Activated CD8-positive, alpha-beta memory T cell treated with anti-CD3 and anti-CD28 coated beads, Interleukin-2, amount 50 U/mL, for 1 hour (primary cell): ENCODE data around the gene CRY1.
"Not testable (repeated sequence)": the region's sequence is repeated elsewhere in the genome, so short reads cannot be mapped to it uniquely, and the experiment has no call there.

ENCODE experiments used
- DNase-seq: peaks from one replicate; pipeline ENCODE4 v3.0.0-alpha.2; 2020; ENCODE audit errors: extremely low read depth

The CRY1 gene

DNA sequence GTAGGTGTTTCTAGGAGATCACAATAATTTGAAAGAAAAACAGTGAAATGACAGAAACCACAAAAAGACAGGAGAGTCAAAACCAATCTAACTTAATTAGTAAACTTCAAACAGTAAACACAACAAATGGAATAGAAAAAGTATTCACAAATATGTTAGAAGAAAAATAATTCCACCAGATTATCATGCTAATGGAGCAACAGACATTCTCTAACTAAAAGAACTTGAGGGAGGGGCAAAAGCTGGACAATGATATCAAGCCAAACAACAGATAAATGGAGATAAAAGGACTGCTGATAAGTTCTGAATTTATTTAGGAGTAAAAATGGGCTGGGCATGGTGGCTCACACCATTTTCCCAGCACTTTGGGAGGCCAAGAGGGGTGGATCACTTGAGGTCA lies 28.7 kb downstream of the CRY1 start:
- DNase-seq, result no peak

DNA sequence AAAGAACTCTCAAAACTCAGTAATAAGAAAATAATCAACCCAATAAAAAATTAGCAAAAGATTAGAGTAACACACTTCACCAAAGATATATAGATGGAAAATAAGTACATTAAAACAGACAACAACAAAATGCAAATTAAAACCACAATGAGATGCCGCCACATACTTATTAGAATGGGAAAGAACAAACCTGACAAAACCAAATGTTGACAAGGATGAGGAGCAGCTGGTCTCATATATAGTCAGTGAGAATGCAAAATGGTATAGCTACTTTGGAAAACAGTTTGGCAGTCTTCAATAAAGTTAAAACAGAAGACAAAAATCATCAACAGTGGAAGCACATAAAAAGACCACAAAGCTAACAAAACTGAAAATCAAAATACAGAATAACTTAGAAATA lies 29.1 kb downstream of the CRY1 start:
- no peak for DNase-seq

DNA sequence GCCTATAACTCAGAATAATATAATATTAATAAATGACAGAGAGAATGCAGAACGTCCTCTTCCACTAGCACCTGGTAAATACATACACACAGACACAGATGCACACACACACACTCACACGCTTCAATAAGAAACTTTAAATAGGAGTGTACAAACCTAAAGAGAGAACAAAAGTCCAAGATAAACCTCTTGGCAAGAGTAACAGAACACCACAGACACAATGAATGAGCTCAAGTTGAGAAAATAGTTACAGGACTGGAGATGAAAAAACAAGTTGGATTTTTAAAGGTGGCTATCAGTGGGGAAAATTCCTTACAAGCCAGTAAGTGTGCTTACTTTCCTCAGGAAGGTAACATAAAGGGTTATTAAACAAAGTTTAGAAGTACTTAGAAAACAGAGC lies 35.2 kb downstream of the CRY1 start:
- DNase-seq, result no peak

DNA sequence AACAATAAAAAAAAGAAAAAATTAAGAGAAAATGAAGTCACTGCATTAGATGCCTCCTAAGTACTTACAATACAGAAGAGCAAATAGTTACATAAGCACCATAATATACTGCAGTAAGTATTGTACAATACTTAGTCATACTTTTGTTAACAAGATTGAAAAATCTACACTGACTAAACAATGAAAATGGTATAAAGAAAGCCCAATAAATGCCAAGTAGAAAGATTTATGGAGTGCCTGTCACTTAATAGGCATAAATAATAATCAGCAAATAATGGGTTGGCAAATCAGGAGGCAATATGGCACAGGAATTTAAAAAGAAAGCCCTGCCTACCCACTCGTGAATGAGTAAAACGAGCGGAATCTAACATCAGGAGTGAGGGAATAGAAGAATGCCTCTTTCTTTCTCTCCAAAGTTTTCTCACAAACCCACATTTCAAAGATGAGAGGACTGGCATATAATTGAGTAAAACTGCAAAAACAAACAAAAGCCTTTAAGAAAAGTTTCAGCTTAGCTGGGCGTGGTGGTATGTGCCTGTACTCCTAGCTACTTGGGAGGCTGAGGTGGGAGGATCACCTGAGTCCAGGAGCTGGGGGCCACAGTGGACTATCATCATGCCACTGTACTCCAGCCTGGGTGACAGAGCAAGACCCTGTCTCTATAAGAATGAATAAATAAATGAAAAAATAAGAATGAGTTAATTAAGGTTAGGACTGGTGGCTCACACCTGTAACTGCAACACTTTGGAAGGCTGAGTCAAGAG lies 36.1 kb downstream of the CRY1 start:
- no peak for DNase-seq

DNA sequence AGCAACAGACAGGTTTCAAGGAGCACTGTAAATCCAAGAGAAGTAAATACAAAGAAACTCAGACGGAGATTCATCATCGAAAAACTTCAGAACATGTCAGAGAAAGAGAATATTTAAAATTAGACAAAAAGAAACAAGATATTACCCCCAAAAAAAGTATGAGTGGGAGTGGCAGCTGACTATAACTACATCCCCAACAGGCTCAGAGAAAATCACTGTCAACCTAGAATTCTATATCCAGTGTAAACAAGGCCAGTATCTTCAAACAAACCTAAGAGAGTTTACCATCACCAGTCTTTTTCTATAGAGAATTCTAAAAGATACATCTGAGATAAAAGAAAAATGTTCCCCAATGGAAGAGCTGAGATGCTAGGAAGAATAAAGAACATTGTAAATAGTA lies 39.6 kb downstream of the CRY1 start:
- DNase-seq, result no peak

DNA sequence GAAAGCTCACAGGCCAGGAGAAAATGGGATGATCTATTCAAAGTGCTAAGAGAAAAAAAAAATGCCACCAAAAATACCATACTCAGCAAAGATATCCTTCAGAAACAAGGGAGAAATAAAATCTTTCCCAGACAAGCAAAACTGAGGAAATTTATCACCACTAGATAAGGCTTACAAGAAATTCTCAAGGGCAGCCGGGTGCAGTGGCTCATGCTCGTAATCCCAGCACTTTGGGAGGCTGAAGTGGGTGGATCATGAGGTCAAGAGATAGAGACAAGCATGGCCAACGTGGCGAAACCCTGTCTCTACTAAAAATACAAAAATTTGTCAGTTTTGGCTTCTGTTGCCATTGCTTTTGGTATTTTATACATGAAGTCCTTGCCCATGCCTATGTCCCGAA lies 48.2 kb downstream of the CRY1 start:
- DNase-seq, result no peak

DNA sequence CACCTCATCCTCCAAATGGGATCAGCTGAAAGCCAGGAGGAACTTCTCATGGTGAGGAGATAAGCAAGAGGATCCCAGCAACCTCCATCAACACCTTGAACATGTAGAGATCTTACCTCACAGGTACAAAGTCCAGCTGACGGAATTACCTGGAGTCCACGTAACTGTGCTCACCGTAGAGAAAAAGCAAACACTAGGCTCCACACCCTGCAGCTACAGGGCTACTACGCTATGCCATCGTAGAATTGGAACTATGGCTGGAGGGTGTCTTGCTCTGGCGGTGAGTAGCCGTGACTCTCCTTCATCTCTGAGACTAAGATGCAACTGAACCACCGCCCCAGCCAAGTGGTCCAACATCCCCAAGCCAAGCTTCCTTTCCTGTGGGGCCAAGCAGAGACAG lies 50.5 kb downstream of the CRY1 start:
- DNase-seq, result no peak

DNA sequence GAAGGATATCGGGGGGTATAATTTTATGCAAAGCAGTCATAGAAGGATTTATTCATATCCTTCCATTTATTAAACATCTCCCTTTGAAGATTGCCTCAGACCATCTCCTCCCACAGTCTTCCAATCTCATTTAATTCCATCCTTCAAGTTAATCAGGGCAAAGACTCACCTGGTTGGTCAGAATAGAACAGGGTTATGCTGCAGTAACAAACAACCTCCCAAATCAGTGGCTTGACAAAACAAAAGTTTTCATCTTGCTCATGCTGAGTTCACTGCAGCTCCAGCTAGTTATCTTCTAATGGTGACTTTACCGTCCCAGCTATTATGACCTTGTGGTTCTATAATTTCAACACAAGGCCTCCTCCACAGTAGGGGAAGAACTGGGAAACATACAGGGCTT lies 57.6 kb downstream of the CRY1 start:
- no peak for DNase-seq

DNA sequence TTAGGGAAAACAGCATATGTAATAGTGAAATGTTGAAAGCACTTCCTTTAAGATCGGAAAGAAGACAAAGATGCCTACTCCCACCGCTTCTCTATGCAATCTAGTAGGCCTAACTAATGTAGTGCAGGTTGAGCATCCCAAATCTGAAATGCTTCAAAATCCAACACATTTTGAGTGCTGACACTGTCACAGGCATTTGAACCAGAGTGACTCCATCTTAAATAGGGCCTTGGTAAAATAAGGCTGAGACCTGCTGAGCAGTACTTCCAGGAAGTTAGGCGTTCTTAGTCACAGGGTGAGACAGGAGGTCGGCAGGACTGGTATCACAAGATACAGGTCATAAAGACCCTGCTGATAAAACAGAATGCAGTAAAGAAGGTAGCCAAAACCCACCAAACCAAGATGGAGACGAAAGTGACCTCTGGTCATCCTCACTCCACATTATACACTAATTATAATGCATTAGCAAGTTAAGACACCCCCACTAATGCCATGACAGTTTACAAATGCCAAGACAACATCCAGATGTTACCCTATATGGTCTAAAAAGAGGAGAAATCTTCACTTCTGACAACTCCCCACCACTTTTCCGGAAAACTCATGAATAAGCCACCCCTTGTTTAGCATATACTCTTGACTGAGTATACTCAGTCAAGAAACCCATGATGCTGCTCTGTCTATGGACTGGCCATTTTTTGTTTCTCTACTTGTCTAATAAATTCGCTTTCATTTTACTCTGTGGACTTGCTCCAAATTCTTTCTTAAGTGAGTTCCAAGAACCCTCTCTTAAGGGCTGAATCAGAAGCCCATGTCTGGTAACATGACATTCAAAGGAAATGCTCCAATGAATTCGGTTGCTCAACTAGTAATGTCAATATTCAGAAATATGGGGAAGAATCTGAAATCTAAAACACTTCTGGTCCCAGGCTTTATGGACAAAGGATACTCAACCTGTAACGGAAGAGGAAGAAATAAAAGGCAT lies 59.3 kb downstream of the CRY1 start:
- no peak for DNase-seq

DNA sequence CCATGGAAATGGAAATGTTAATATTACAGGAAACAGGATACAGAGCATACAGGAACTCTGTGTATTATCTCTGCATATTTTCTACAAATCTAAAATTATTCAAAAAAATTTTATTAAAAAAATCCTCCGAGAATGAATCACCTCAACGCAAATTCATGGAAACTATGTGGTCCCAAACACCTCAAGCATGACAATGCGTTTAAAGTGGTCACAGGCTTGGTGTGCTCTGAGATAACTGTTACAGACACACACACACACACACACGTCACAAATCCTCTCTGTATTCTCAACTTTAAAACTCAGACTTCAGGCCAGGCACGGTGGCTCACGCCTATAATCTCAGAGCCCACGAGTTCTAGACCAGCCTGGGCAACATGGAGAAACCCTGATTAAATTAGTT lies 61.1 kb downstream of the CRY1 start:
- DNase-seq, result no peak

DNA sequence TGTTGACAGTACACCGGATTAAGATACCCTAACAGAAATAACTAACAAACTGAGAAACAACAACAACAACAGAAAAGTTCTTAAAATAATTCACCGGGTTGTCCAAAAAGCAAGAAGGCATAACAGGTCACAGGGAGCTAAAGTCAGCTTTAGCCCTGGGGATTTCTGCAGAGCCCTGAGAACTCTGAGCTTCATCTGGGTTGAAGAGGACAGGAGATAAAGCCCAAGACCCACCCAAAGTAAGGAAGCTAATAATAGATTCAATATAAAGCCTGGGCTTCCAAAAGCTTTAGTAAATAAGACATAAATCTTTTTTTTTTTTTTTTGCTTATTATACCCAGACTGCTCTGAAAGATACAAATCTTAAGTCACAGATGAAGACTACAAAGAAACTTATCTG lies 62.3 kb downstream of the CRY1 start:
- no peak for DNase-seq

DNA sequence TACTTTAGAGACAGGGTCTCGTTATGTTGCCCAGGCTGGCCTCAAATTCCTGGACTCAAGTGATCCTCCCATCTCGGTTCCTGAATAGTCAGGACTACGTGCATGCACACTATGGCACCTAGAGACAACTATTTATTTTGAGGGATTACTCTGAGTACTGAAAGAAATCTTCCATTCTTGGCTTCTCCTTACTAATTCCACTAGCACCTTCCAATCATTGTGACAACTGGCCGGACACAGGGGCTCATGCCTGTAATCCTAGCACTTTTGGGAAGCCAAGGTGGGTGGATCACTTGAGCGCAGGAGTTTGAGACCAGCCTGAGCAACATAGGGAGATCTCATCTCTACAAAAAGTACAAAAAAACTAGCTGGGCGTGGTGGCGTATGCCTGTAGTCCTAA lies 64.3 kb downstream of the CRY1 start:
- DNase-seq, result no peak

DNA sequence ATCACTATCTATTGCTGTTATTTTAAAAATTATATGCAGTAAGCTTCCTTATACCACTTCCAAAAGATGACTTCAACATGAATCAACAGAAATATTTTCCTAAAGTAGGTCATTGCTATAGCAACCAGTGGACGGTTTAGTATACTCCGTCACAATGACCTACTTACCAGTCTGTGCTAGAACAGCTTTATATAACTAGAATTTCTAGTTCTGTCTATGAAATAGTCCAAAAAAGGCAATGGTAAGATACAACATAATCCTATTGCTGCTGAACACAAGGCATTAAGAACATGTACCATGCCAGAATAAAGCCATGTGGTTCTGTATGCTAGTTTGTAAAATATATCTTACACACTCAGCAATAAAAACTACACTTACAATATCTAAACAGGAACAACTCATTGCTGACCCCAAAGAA lies 65.7 kb downstream of the CRY1 start:
- no peak for DNase-seq

DNA sequence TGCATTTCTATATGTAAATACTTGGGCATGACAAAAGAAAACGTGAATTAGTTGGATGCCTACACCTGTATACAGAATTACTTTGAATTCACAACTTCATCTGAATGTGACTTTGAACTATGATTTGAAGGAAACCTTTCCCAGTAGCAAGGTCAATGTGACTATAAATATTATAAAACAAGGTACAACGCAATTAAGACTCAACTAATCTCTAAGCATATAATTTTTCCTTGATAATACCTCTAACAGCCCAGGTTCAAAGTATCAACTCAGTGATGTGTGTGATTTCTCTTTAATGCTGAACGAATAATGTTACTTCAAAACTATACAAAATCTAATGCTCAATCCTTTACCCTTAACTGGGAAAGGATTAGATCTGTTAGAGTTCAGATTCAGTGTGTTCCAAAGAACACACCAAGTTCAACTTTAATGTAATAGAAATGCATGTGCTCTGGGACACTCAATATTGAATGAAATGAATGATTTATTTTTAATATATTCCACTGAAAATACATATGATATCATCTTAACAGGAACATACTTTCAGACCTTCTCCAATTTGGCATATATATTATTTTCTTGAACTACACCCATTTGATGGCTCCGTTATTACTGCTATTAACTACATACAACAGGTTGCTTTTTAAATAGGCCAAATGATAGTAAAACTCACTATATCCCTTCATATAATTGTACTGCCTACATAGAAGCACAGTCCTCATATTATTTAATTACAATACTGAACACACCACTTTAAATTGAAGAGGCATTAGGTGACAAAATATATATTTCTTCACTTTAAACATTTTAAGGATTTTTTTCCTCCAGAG lies 66.3 kb downstream of the CRY1 start:
- DNase-seq, result no peak

DNA sequence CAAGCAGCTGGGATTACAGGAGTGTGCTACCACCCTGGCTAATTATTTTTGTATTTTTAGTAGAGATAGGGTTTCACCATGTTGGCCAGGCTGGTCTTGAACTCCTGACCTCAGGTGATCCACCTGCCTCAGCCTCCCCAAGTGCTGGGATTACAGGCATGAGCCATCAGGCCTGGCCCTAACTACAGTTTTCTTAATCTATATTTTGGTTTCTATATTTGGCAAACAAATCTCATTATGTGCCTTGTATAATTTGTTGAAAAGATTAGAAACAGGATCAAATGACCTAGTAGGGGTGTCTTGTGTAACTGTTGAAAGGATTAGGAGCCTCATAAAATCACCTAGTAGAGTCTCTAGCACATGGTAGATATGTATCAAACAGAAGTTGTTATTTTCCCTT lies 67.0 kb downstream of the CRY1 start:
- not testable (repeated sequence) for DNase-seq

DNA sequence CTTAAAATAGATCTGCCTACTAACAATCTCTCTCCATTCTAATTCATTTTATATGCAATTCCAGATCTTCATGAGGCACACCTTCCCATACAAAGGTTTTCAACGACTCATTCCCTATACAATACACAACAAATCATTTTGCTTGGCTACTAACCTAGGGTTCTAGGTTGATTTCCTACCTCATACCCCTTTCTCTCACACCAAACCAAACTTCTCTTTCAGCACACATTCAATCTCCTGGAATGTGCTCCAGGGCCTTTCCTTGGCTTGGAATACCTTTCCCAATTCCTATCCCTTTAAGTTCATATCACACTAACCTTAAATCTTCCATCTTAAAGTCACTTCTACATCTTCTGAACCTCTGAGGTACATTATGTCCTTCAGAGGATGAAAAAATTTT lies 67.7 kb downstream of the CRY1 start:
- no peak for DNase-seq

DNA sequence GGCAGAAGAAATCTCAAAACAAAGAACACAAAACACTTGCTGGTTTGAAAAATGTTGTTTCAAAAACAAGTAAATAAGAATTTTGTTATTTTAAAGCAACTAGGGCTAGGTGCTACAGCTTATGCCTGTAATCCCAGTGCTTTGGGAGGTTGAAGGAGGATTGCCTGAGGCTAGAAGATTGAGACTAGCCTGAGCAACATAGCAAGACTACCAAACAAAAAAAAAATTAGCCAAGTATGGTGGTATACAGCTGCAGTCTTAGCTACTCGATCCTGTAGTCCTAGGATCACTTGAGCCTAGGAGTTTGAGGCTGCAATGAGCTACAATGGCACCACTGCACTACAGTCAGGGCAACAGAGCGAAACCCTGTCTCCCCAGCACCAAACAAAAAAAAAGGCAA lies 73.8 kb downstream of the CRY1 start:
- DNase-seq, result no peak

DNA sequence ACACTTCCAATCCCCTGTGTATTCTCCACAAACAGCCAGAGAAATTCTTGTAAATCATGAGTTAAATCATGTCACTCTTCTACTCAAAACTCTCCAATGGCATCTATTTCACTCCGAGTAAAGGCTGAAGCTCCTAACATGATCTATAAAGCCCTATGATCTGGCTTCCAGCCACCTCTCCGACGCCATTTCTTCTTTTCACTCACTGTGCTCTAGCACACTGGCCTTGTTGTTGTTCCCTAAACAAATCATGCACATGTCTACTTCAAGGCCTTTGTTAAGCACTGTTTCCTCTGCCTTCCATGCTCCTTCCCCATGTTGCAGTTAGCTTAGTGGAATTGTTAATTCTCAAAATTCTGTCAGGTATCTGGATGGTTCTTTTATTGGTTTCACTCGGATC lies 76.3 kb downstream of the CRY1 start:
- DNase-seq, result no peak

DNA sequence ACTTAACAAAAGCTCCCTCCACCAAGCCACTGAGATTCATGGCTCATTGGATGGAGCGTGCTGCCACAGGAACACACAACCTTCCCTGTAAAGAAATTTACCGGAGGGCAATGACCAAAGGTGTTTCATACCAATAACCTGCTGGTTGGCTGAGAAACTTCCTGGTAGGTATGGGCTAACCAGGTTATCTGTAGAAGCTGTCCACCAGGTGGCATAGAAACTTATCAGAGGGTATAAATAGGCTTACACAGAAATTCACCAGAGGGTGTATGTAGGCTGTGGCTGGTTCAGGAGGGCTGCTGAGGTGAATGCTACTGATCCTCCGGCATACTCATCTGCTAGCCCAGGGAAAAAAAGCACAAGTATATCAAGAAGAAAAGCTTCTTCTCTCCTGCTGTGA lies 79.3 kb downstream of the CRY1 start:
- DNase-seq, result no peak

DNA sequence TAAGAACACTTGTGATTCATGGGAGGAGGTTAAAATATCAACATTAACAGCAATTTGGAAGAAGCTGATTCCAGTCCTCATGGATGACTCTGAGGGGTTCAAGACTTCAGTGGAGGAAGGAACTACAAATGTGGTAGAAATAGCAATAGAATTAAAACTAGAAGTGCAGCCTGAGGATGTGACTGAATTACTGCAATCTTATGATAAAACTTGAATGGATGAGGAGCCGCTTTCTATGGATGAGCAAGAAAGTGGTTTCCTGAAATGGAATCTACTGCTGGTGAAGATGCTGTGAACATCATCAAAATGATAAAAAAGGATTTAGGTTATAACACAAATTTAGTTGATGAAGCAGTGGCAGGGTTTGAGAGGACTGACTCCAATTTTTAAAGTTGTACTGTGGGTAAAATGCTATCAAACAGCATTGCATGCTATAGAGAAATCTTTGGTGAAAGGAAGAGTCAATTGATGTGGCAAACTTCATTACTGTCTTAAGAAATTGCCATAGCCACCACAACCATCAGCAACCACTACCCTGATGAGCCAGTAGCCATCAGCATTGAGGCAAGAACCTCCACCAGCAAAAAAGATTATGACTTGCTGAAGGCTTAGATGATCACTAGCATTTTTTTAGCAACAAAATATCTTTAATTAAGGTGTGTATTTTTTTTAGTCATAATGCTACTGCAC lies 80.5 kb downstream of the CRY1 start:
- DNase-seq, result no peak

DNA sequence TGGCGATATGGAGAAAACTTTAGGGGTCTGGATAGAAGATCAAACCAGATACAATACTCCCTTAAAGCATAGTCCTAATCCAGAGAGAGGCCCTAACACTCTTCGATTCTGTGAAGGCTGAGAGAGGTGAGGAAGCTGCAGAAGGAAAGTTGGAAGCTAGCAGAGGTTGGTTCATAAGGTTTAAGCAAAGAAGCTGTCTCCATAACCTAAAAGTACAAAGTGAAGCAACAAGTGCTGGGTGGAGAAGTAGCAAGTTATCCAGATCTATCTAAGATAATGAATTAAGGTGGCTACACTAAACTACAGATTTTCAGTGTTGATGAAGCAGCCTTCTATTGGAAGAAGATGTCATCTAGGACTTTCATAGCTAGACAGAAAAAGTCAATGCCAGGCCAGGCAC lies 81.8 kb downstream of the CRY1 start:
- DNase-seq, result no peak

DNA sequence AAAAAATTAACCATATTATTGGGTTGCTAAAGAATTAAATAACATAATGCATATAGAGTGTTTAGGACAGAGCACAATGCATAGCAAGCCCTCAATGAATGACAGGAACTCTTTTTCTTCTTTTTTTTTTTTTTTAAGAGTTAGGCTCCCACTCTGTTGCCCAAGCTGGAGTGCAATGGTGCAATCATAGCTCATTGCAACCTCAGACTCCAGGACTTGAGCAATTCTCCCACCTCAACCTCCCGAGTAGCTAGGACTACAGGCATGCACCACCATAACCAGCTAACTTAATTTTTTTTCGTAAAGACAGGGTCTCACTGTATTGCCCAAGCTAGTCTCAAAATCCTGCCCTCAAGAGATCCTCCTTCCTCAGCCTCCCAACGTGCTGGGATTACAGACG lies 85.9 kb downstream of the CRY1 start:
- no peak for DNase-seq
